Caco-2 (cell line): ENCODE measurements around the gene ADGRB3. TPM values are rescaled to one million over a fixed set of nuclear protein-coding genes. Genes with fewer than 3 reads are reported as not detected.

Source experiments
- BruUV-seq: library from RNA; stranded (reverse); fragments of 400-500 nt; replicated peaks from 2 replicates; lab custom pipeline; 2021; lab: Mats Ljungman, UMichigan
- CTCF ChIA-PET: fragments of 300-600 bp; sonication (Branson Sonifier 250); formaldehyde crosslinking; loops from one replicate; lab custom pipeline; 2022; ENCODE audit warnings: antibody characterized with exemption; lab: Charles Lee
- POLR2A ChIA-PET: fragments of 300-600 bp; sonication (Branson Sonifier 250); formaldehyde crosslinking; loops from one replicate; lab custom pipeline; 2022; ENCODE audit warnings: antibody characterized with exemption; lab: Charles Lee
- DNase-seq, 2 experiments: peaks; one replicate each; pipeline versions ENCODE4 v3.0.0 to v3.0.0-alpha.2; 2020 to 2022
- H3K27me3 ChIP-seq: replicated peaks from 2 replicates; pipeline ENCODE4 v1.6.0; 2011; ENCODE audit warnings: low read length; ENCODE audit not compliant: control insufficient read depth, insufficient read depth
- H3K36me3 ChIP-seq: 2 replicates; pipeline ENCODE4 v1.5.1; 2011; ENCODE audit warnings: low read length; ENCODE audit not compliant: control insufficient read depth, insufficient read depth
- H3K4me1 ChIP-seq: fragments of 250-450 bp; sonication (Bioruptor Pico); 2 replicates; pipeline ENCODE4 v1.5.1; 2020; ENCODE audit warnings: mild to moderate bottlenecking
- H3K4me3 ChIP-seq: 2 replicates; pipeline ENCODE4 v1.5.1; 2011; ENCODE audit warnings: low read depth, mild to moderate bottlenecking, control low read depth, low read length
- H3K9me3 ChIP-seq: fragments of 250-450 bp; sonication (Bioruptor Pico); 2 replicates; pipeline ENCODE4 v1.5.1; 2020; ENCODE audit warnings: mild to moderate bottlenecking, moderate library complexity
- H3K27ac Mint-ChIP-seq: one replicate; pipeline ENCODE4 v1.8.0; 2022; ENCODE audit warnings: mixed read lengths; ENCODE audit not compliant: unreplicated experiment
- H3K27me3 Mint-ChIP-seq: one replicate; pipeline ENCODE4 v1.8.0; 2022; ENCODE audit warnings: mixed read lengths; ENCODE audit not compliant: insufficient read depth, unreplicated experiment
- H3K36me3 Mint-ChIP-seq: one replicate; pipeline ENCODE4 v1.8.0; 2022; ENCODE audit warnings: mild to moderate bottlenecking, mixed read lengths; ENCODE audit not compliant: insufficient read depth, unreplicated experiment
- H3K4me1 Mint-ChIP-seq: one replicate; pipeline ENCODE4 v1.8.0; 2022; ENCODE audit warnings: low read depth, mixed read lengths; ENCODE audit not compliant: unreplicated experiment
- H3K4me3 Mint-ChIP-seq: one replicate; pipeline ENCODE4 v1.8.0; 2022; ENCODE audit warnings: mild to moderate bottlenecking, moderate library complexity, mixed read lengths; ENCODE audit not compliant: unreplicated experiment
- H3K9me3 Mint-ChIP-seq: one replicate; pipeline ENCODE4 v1.8.0; 2022; ENCODE audit warnings: mixed read lengths; ENCODE audit not compliant: unreplicated experiment
- CTCF ChIP-seq, 2 experiments: fragments of 200-600 bp in 1 of 2; IDR thresholded peaks; 1 replicate in 1 of 2; 2 replicates in 1 of 2; pipeline versions ENCODE4 v1.5.1 to v1.8.0; 2011 to 2022; ENCODE audit warnings: antibody characterized with exemption in 1 of 2, control low read depth in 1 of 2, inconsistent platforms in 1 of 2, low read depth in 1 of 2, low read length in 1 of 2, mild to moderate bottlenecking in 1 of 2, moderate library complexity in 1 of 2; ENCODE audit not compliant: insufficient read depth in 1 of 2, severe bottlenecking in 1 of 2, unreplicated experiment in 1 of 2
- intact Hi-C: fragments of 100-400 bp; cut with micrococcal nuclease; formaldehyde crosslinking; loops from one replicate; pipeline ENCODE4 v1.10.0; 2022; ENCODE audit not compliant: unreplicated experiment
- total RNA-seq: library from RNA; stranded (reverse); gene quantifications from 2 replicates; pipeline ENCODE4 v1.2.3, GENCODE V29; 2022

Gene ADGRB3
- total RNA-seq, 1 experiment from 2014 or later, result 0.18 TPM

- H3K4me3 Mint-ChIP-seq, result no peak overlapping the region
- no peak for DNase-seq
- ChIA-PET POLR2A (no interaction called here), CTCF (no interaction called here)
- H3K36me3 ChIP-seq, result no peaks in the 10 kb centered on the region
- H3K4me3 ChIP-seq, result no peak overlapping the region
- no peaks in the 10 kb centered on the region for H3K9me3 ChIP-seq
- no peaks in the 10 kb centered on the region for H3K36me3 Mint-ChIP-seq
- no peak overlapping the region for H3K27ac Mint-ChIP-seq
- H3K4me1 Mint-ChIP-seq, result no peaks in the 10 kb centered on the region
- no peak for TF ChIP-seq CTCF (IDR thresholded peaks at IDR 0.05; ENCODE audit: insufficient read depth in 1 of 2, low read depth in 1 of 2, low read length in 1 of 2, severe bottlenecking in 1 of 2, unreplicated experiment in 1 of 2)
- no peaks in the 10 kb centered on the region for H3K9me3 Mint-ChIP-seq
- no TSS peak for BruUV-seq
- no peaks in the 10 kb centered on the region for H3K4me1 ChIP-seq
- intact Hi-C loops, result no loop called here
- no peaks in the 10 kb centered on the region for H3K27me3 ChIP-seq
- no peaks in the 10 kb centered on the region for H3K27me3 Mint-ChIP-seq
Observed at GRCh38 chr6:69314531-69314930, 679.4 kb downstream of the ADGRB3 start.

GRCh38 chr6:69331886-69332285 is 696.8 kb downstream of the ADGRB3 start:
- Histone ChIP-seq H3K9me3 (no peaks in the 10 kb centered on the region), H3K4me1 (no peaks in the 10 kb centered on the region), H3K27me3 (no peaks in the 10 kb centered on the region), H3K4me3 (no peak overlapping the region), H3K36me3 (no peaks in the 10 kb centered on the region)
- Mint-ChIP-seq H3K4me3 (no peak overlapping the region), H3K36me3 (no peaks in the 10 kb centered on the region), H3K9me3 (no peaks in the 10 kb centered on the region), H3K4me1 (no peaks in the 10 kb centered on the region), H3K27me3 (peaks cover 3% of the 10 kb centered on the region), H3K27ac (no peak overlapping the region)
- ChIA-PET CTCF (no interaction called here), POLR2A (no interaction called here)
- no peak for DNase-seq
- intact Hi-C loops, result no loop called here
- no TSS peak for BruUV-seq
- no peak for TF ChIP-seq CTCF (IDR thresholded peaks at IDR 0.05; ENCODE audit: insufficient read depth in 1 of 2, low read depth in 1 of 2, low read length in 1 of 2, severe bottlenecking in 1 of 2, unreplicated experiment in 1 of 2)

- Mint-ChIP-seq H3K4me3 (no peak overlapping the region), H3K27ac (no peak overlapping the region), H3K27me3 (no peaks in the 10 kb centered on the region), H3K9me3 (no peaks in the 10 kb centered on the region), H3K4me1 (no peaks in the 10 kb centered on the region), H3K36me3 (no peaks in the 10 kb centered on the region)
- intact Hi-C loops, result no loop called here
- BruUV-seq, result no TSS peak
- ChIA-PET POLR2A (no interaction called here), CTCF (no interaction called here)
- Histone ChIP-seq H3K4me3 (no peak overlapping the region), H3K9me3 (no peaks in the 10 kb centered on the region), H3K27me3 (no peaks in the 10 kb centered on the region), H3K4me1 (no peaks in the 10 kb centered on the region), H3K36me3 (no peaks in the 10 kb centered on the region)
- TF ChIP-seq CTCF (IDR thresholded peaks at IDR 0.05; ENCODE audit: insufficient read depth in 1 of 2, low read depth in 1 of 2, low read length in 1 of 2, severe bottlenecking in 1 of 2, unreplicated experiment in 1 of 2), result no peak
- no peak for DNase-seq
Observed at GRCh38 chr6:69337311-69337710, 702.2 kb downstream of the ADGRB3 start.
